ENCODE measurements around the gene CYBC1.
"Not testable (repeated sequence)": the region's sequence is repeated elsewhere in the genome, so short reads cannot be mapped to it uniquely, and the experiment has no call there.

Gene CYBC1

DNA sequence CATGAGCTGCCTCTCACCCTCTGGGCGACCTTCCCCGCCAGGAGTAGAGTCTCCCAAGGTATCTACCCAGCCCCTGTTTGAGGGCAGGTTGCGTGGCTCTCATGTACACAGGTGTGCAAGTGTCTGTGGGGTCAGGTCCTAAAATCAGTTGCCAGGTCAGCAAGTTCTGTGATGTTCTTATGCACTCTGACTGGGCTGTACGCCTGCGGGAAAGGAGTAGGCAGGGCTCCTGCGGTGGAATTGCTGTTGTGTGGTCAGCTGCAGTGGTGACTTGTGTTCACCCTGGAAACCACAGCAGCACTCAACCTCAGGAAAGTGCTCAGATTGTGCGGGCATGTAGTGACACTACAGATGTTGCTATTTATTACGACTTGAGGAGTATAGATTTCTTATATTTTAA, 27.4 kb upstream of the CYBC1 start:
- no peak for DNase-seq

DNA sequence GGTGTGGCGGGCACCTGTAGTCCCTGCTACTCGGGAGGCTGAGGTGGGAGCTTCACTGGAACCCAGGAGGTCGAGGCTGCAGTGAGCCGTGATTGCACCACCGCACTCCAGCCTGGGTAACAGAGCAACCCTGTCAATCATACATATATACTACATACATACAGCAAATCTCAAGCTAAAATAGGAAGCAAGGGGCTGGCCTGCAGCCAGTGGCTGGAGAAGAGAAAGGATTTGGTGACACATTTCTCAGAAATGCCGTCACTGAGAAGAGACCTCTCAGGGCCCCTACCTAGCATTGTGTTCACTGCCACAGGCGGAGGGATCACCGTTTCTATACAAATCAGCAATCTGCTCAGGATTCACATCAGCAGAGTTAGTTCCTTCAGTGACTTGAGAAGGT, 24.9 kb upstream of the CYBC1 start:
- no peak for DNase-seq

DNA sequence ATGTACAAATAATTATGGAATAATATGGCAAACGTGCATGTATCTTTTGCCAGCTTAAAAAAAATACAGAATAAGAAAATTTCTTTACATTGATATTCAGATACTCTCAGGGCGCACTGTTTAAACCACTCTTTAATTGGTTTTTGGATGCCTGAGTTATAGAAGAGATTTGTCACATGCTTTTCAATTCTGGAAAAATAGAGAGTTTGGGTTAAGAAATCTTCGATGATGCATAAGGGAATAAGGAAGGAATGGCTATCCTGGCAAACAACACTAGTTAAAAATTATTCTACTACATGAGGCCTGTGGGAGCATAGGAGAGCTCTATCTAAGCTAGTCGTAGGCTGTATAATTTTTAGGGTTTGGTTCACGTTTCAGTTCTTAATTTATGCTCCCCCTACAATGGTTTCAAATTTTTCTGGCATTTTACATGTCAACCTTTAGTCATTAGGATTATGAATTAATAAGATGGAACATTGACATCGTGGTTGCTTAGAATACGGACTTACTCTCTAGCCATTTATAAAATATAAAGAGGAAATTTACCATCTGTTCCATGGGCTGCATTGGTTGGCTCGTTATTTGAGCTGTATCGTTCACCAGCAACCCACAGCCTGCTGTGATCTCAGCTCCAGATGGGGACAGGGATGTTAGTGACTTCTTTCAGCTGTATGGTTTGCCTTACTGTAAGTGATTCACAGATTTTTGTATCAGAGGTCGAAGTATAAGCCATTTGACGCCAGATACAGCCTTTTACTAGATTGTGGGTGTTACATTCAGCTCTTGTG, 23.9 kb upstream of the CYBC1 start:
- DNase-seq, result no peak

DNA sequence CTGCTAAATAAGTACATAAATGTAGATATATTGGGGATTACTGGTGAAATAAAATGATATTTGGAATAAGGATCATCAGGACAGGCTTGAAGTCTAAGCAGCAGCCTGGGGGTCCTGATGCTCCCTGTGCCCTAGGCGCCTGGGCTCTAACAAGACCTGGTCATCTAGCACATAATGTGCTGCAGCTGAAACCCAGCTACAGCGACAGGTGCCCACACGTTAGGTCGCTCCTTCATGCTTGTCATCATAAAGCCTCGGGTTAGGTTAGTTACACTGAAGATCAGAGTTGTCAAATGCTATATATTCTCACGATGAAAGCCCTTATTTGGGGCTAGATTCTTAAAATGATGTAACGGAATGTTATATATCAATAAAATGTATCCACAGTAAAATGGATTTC, 19.5 kb upstream of the CYBC1 start:
- DNase-seq, result no peak

DNA sequence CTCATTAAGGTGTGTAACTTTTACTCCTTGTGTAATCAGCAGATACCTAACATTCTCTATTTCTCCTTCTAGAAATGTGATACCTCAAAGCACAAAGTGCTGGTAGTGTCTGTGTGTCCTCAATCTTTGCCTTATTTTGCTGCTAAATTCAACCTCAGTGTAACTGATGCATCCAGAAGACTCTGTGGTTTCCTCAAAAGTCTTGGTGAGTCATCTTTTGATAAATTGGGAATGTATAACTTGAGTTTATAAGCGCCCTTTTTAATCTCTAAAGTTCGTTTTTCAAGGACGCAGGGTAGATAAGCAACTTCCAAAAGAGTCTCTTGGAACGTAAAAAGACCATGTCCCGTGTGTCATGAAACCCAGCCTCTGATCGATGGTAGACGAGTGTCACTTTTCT, 18.1 kb upstream of the CYBC1 start:
- no peak for DNase-seq

DNA sequence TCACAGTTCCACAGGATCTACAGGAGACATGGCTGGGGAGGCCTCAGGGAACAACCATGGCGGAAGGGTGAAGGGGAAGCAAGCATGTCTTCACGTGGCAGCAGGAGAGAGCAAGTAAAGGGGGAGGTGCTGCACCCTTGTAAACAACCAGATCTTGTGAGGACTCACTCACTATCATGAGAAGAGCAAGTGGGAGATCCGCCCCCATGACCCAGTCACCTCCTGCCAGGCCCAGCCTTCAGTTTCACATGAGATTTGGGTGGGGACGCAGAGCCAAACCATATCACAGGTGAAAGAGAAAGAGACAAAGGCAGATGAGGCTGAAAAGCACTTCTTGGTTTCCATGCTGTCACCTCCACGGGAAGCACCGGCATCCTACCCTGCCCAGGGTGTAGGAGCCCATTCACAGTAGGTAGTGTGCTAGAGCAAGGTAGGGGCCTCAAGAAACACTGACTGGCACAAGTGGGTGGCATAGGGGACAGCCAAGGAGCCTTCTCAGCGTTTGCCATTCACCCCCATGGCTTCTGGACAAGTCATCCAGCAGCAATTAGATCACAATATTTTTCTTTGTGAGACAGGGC, 14.6 kb upstream of the CYBC1 start:
- DNase-seq, result no peak

DNA sequence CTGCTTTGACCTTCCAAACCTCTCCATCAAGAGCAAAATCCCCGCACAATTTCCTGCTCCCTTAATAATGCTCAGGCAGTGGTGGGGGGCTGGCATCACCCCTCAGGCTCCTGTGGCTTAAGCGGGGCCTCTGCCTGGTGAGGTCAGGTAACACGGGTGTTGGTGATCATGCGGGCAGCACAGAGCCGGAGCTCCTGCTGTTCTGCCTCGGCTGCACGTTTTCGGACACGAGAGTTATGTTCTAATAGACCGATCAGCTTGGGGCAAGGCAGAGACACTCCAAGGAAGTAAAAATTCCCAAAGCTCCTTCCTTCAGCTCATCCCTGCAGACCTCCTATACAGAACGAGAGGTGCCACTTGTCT, 14.0 kb upstream of the CYBC1 start:
- no peak for DNase-seq

DNA sequence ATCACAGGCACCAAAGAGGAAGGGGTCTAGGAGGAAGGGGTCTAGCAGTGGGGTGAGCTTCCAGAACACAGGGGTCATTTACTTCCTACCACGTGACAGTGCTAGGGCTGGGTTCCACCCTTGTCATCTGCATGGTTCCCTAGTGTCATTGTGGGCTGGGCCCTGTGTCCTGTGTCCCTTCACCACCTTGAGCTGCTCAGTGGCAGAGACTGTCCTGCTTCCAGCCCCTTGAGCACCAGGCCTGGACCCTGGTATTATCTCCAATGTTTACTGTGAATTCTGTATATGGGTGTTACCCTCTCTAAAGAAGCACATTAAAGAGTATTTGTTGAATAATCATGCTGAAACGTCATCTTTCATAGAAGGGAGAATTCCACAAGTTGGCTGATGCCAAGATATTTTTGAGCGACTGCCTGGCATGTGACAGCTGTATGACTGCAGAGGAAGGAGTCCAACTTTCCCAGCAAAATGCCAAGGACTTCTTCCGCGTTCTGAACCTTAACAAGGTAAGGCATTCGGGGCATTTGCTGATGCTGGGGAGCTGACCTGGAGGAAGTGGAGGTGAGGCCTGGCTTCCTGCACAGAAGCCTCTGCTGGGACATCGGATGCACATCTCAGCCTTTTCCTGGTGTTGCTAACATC, 13.5 kb upstream of the CYBC1 start:
- no peak for DNase-seq

DNA sequence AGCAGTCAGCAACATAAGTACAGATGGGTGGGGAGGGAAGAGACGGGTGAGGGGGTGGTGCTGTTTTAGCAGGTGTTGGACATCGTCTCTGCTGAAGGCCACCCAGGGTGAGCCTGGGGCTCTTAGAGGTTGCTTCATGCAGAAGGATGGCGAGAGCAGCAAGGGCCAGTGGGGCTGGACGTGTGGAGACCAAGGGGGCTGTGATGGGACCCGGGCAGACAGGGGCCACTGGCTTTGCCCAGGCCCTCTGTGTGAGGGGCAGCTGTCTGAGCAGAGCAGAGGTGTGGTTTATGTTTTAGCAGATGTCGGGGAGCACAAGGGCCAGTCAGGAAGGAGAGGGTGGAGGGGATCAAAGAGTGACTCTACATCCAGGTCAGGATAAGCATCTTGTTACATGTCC, 12.8 kb upstream of the CYBC1 start:
- no peak for DNase-seq

DNA sequence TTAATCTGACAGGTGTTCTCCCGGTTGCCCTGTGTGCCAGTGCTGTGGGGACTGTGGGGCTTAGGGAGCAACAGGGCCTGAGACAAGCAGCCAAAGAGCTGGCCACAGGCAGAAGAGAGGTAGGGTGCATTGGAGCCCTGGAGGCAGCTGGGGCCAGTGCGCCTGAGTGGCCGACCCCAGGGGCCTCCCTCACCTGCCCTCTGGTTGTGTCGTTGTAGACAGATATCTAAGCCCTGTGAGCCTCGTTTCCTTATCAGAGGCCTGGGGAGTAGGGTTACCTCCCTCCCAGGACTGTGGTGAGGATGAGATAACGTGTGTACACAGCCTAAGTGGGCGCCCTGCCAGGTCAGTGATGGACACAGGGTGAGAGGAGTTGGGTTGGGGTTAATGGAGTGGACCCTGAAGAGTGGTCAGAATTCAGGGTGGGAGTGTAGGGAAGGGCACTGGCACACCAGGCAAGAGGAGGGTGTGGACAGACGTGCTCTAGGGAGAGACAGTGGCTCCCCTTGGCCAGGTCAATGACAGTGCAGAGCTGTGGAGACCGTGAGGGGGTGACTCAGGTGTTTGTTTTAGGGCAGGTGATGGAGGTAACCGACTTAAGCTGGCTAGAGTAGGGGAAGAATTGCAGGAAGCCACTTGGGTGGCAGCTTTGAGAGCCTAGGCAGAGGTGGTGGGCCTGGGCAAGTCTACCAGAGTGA, 11.4 kb upstream of the CYBC1 start:
- DNase-seq, result no peak

DNA sequence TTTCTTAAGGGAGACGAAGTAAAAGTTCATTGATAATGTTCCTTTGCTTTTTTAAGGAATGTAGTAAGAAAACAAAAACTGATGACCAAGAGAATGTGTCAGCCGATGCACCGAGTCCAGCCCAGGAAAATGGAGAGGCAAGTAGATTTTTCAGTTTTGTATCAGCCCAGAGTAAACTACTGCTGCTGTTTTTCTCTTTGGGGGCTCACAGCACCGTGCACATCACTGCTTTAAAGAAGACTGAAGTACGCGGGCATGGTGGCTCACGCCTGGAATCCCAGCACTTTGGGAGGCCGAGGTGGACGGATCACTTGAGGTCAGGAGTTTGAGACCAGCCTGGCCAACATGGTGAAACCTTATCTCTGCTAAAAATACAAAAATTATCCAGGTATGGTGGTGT, 9.4 kb upstream of the CYBC1 start:
- DNase-seq, result not testable (repeated sequence)

DNA sequence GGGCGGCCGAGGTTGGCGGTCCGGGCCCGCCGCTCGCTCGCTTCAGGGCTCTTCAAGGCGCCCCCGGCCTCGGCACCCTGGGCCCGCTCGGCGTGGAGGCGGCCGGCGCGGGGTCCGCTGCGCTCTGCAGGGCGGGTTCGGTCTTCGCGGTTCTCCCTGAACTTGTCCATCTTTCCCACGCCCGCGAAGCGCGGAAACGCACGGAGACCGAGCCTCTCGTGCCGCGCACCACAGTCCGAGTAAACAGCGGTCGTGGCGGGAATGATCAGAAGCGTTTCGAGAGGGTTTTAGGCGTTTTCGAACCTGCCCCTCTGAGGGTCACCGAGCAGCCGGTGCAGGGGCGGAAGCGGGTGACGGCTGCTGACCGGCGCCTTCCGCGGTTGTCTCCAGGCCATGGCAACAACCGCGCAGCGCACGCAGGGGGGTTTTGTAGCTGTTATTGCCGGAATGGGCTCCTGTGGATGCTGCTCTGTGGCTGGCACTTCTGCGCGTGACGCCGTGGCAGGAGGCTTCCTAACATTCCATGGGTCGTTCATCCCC, 8.4 kb upstream of the CYBC1 start:
- DNase-seq, result no peak

DNA sequence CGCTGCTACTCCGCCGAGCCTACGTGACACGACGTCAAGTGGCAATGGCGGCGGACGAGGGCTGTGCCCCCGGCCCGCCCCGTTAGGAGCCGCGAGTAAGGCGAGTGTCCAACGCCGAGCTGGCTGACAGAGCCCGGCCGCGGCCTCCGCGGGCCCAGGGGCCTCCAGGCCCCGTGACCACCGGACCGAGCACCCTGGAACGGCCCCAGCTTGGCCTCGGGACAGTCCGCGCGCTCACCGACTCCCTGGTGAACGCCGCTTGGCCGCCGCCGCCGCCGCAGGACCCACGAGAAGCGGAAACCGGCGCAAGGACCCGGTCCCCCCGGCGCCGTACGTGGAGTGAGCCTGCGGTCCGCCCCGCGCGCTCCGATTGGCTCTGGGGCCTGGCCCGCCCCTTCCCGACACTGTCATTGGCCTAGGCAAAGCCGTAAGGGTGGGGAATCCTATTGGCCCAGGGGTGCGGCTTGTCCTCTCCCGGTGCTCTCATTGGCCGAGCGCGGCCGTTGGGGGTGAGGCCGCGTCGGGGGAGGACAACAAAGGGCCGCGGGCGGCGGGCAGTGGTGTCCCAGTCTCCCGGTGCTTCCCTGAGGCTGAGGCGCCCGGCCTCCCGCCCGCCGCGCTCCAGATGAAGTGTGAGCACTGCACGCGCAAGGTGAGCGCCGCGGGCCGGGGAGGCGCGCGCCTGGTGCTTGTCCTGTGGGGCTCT, 7.8 kb upstream of the CYBC1 start, which contains the start of gene NARF:
Gene NARF, plus strand, starts transcription at position 563 of the 706 bp plus-strand sequence. Its CDS starts 63 bp downstream, at position 626.
- peak; percentile 98 for DNase-seq

DNA sequence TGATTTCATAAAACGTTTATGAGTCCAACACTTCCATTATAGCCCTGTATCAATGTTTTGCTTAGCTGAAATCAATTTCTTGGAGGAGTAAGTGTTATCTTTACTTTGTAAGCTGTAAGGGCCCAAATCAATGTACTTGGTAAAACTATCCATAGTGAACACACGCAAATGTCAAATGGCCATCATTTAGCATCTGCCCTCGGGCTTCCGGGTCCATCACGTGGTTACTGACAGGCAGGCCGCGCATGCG, 7.3 kb upstream of the CYBC1 start:
- no peak for DNase-seq

DNA sequence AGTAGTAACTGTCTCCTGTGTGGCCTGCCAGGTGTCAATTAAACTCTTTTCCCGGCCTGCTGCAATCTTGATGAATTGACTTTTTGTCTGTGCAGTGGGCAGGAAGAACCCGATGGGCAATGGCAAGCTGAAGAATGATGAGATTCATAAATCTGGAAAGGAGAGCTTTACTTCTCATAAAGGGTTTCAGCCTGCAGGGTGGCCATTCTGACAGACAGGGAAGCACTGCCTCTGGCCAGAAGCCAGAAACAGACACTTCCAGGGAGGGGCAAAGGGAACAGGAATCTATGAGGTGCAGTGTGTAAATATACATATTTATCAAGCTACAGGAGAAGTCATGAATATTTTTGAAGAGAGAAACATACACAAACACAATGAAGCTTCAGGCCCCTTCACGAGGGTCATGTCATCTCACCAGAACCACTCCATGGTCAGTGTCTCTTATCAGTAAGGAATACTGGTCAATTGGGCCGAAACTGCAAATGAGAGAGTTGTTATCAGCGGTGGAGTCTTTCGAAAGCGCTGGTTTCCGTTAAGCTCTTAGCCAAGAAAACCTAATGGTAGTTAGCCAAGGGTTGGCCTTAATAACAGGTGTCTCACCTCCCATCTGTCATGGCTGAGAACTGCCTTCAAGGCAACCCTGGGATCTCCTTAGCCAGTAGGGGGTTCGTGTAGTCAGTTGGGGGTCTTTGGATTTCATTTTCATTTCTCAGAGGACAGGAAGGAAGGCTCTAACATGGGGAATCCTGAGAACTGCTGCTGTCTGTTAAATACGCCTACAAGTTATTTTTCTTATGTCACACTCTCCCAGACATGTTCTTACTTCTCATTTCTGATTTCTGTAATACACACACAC, 6.7 kb upstream of the CYBC1 start:
- DNase-seq, result no peak

DNA sequence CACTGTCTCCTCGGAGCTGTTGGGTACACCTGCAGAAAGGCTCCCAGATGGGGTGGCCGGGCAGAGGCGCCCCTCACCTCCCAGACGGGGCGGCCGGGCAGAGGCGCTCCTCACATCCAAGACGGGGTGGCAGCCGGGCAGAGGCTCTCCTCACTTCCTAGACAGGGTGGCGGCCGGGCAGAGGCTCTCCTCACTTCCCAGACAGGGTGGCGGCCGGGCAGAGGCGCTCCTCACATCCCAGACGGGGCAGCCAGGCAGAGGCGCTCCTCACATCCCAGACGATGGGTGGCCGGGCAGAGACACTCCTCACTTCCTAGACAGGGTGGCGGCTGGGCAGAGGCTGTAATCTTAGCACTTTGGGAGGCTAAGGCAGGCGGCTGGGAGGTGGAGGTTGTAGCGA, 3.2 kb upstream of the CYBC1 start:
- DNase-seq, result not testable (repeated sequence)

DNA sequence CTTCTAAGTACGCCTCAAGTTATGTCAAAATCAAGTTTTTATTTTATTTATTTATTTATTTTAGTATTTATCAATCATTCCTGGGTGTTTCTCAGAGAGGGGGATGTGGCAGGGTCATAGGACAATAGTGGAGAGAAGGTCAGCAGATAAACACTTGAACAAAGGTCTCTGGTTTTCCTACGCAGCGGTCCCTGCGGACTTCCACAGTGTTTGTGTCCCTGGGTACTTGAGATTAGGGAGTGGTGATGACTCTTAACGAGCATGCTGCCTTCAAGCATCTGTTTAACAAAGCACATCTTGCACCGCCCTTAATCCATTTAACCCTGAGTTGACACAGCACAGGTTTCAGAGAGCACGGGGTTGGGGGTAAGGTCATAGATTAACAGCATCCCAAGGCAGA, 2.6 kb upstream of the CYBC1 start:
- not testable (repeated sequence) for DNase-seq

DNA sequence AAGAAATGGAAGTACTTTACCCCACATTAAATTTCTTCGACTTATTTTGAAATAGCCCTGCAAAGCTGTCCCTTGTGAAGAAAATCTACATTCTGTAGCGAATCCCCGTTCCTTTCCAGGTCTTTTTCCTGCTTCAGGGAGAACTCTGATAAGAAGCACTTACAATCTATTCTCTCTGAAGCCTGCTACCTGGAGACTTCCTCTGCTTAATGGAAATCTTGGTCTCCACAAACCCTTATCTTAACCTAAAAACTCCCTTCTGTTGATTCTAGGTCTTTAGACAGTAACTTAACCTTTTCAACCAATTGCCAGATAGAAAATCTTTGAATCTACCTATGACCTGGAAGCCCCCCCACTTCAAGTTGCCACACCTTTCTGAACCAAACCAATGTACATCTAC, 1.6 kb upstream of the CYBC1 start:
- DNase-seq, result no peak

DNA sequence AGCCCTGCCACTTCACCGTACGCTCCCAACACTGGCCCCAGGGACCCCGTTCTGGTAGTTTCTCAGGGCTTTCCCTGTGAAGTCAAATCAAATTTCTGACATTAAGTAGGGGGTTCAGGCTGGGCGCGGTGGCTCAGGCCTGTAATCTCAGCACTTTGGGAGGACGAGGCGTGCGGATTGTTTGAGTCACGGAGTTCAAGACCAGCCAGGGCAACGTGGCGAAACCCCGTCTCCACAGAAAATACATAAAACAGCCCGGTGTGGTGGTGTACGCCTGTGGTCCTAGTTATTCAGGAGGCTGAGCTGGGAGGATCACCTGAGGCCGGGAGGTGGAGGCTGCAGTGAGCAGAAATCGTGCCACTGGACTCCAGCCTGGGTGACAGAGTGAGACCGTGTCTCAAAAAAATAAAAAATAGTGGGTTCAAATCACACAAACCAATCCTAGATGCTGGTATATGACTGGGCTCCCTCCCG, 632 bp downstream of the CYBC1 start:
- peak; percentile 33 for DNase-seq

DNA sequence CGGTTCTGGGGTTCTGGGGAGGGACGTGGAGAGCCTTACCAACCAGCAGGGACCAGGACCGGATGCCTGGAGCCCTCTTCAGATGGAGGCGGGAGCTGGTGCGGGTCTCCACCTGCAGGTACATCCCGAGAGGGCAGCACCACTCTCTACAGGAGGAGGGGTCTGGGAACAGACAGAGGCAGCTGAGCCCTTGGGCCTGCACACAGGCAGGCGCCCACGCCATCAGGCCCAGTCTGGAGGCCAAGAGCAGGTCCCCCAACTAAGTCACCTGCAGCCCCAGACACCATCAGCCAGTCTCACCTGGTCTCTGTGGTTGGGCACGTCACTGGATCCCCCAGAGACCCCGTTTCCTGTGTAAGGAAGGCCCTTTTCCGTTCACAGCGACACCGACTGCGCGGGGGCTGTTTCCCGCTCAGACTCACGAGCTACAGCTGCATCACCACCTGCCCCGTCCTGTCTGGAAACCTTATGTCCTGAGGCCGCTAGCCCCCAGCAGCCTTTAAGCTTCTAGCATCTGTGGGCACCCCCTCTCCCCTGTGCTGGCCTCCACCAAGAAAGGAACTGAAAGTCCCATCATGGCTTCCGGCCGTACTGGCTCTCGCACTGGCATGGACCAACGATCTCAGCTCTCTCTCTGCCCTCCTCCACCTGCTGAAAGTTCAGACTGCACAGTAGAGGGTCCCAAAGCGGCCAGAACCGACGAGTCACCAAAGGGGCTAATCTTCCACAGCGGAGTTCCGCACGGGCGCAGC, 1.2 kb downstream of the CYBC1 start:
- DNase-seq, result peak; percentile 83

DNA sequence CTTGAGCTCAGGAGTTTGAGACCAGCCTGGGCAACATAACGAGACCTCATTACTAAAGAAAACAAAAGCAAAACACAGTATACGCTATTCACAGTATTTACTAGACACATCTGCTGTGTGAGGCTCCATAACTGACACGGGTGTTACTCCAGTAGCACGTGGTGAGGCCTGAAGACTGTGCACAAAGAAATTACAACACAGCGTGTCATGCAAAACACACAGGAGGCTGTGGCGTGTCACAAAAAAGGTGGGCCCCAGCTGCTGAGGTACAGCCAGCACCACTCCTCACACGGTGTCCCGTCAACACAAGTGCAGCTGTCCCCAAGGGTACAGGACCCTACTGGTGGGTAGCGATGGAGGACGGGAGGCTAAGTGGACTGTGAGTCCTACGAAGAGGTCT, 2.7 kb downstream of the CYBC1 start:
- no peak for DNase-seq

Measured in activated CD4-positive, alpha-beta T cell treated with anti-CD3 and anti-CD28 coated beads, Interleukin-2, amount 50 U/mL, for 16 hours (primary cell).